Breast epithelium (tissue), 4 donors: ENCODE data around the gene PTCHD1. TPM values are rescaled to one million over a fixed set of nuclear protein-coding genes. Genes with fewer than 3 reads are reported as not detected.

Experiments
- DNase-seq, 2 donors: peaks; one replicate each; pipeline ENCODE4 v3.0.0-alpha.2; 2019; ENCODE audit warnings: low spot score in 2 of 2
- H3K27ac ChIP-seq, 2 donors: fragments of 200-600 bp; sonication (generic) in 1 of 2; one replicate each; pipeline ENCODE4 v1.5.1; 2016 to 2019; ENCODE audit warnings: mild to moderate bottlenecking in 1 of 2
- H3K27me3 ChIP-seq, 2 donors: fragments of 200-600 bp; sonication (generic) in 1 of 2; one replicate each; pipeline versions ENCODE4 v1.5.1 to v1.6.0; 2017 to 2019; ENCODE audit warnings: control low read depth in 1 of 2, mild to moderate bottlenecking in 1 of 2
- H3K36me3 ChIP-seq: fragments of 200-600 bp; one replicate; pipeline ENCODE4 v1.5.1; 2019
- H3K4me1 ChIP-seq, 2 donors: fragments of 200-600 bp; sonication (generic); one replicate each; pipeline ENCODE4 v1.5.1; 2016 to 2019; ENCODE audit warnings: control low read depth in 1 of 2
- H3K4me3 ChIP-seq, 3 donors: fragments of 200-600 bp; sonication (generic); 1 replicate in 2 of 3; 2 replicates in 1 of 3; pipeline ENCODE4 v1.5.1; 2016 to 2019; ENCODE audit warnings: mild to moderate bottlenecking in 3 of 3, moderate library complexity in 2 of 3
- H3K9me3 ChIP-seq, 2 donors: fragments of 200-600 bp; sonication (generic) in 1 of 2; one replicate each; pipeline ENCODE4 v1.5.1; 2016 to 2019; ENCODE audit warnings: control low read depth in 1 of 2
- POLR2A ChIP-seq: fragments of 450-650 bp; IDR thresholded peaks from one replicate; pipeline ENCODE4 v1.6.1; 2016; ENCODE audit warnings: antibody characterized with exemption, mild to moderate bottlenecking, moderate library complexity
- POLR2AphosphoS5 ChIP-seq, 3 donors: sonication (generic); formaldehyde crosslinking; IDR thresholded peaks; one replicate each; pipeline ENCODE4 v1.6.1; 2017; ENCODE audit warnings: antibody characterized with exemption in 3 of 3
- intact Hi-C: fragments of 100-400 bp; cut with DNase I; formaldehyde crosslinking; loops from one replicate; pipeline ENCODE4 v1.15.1; 2023; ENCODE audit warnings: low total_unique reads
- total RNA-seq, 3 donors: library from RNA; depleted of rRNA; stranded (reverse); fragments of >200 nt; gene quantifications; one replicate each; pipeline ENCODE4 v1.1.0, GENCODE V29; 2016
- TF ChIP-seq, protein P1 (sequence below), 3 donors: fragments of 450-650 bp; IDR thresholded peaks; one replicate each; pipeline ENCODE4 v1.5.1; 2016 to 2017; ENCODE audit warnings: antibody characterized with exemption in 3 of 3, mild to moderate bottlenecking in 3 of 3, moderate library complexity in 3 of 3

The PTCHD1 gene
- total RNA-seq, 3 donors from 2014 or later: under 0.01 to 5.7 (median 1.3) TPM

DNA sequence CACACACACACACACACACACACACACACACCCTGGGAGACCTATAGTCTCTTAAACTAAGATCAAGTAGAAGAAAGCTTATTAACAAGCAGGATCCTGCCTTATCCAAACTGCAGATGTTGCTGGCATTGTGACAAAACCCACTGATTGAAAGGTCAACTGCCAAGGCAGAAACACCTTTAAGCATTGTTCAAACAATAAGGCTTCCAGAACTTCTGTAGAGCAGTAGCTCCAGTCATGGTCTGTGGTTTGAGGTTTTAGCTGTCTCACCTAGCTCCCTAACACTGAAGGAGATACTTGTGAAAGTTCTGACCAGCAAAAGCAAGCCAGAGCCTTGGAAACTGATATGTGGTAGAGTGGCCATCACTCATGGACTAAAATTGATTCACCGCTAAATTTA is 59.8 kb downstream of the PTCHD1 start:
- H3K27me3 ChIP-seq: peaks cover 0 to 31% of the 10 kb centered on the region in 2 donors
- TF ChIP-seq POLR2A (no peak), POLR2AphosphoS5 (IDR thresholded peaks at IDR 0.05) (no peak)
- TF ChIP-seq, protein P1, sequence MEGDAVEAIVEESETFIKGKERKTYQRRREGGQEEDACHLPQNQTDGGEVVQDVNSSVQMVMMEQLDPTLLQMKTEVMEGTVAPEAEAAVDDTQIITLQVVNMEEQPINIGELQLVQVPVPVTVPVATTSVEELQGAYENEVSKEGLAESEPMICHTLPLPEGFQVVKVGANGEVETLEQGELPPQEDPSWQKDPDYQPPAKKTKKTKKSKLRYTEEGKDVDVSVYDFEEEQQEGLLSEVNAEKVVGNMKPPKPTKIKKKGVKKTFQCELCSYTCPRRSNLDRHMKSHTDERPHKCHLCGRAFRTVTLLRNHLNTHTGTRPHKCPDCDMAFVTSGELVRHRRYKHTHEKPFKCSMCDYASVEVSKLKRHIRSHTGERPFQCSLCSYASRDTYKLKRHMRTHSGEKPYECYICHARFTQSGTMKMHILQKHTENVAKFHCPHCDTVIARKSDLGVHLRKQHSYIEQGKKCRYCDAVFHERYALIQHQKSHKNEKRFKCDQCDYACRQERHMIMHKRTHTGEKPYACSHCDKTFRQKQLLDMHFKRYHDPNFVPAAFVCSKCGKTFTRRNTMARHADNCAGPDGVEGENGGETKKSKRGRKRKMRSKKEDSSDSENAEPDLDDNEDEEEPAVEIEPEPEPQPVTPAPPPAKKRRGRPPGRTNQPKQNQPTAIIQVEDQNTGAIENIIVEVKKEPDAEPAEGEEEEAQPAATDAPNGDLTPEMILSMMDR (IDR thresholded peaks at IDR 0.05): no peak
- peak in 1 of 2 donors; percentile 17 for DNase-seq
- no peak overlapping the region for H3K27ac ChIP-seq
- intact Hi-C loops: no loop called here
- H3K9me3 ChIP-seq: no peaks in the 10 kb centered on the region
- no peak overlapping the region for H3K4me3 ChIP-seq
- no peaks in the 10 kb centered on the region for H3K36me3 ChIP-seq
- no peaks in the 10 kb centered on the region for H3K4me1 ChIP-seq

DNA sequence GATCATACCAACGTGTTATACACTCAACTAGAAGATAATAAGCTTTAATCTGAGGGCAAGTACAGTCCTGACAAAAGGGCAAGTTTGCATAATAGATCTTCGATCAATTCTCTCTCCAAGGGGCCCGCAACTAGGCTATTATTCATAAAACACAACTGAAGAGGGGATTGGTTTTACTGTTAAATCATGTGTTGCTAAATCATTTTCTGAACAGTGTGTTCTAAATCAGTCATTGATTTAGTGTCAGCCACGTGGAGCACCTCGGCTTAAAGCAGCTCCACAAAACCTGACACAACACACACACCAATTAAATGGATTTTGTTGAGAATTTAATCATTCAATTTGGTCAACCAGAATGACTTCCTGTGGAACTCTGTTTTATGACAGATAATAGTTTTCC is 61.6 kb downstream of the PTCHD1 start:
- Histone ChIP-seq H3K27ac (no peak overlapping the region), H3K9me3 (no peaks in the 10 kb centered on the region), H3K36me3 (no peaks in the 10 kb centered on the region), H3K27me3 (peaks cover 0 to 41% of the 10 kb centered on the region in 2 donors), H3K4me3 (no peak overlapping the region), H3K4me1 (no peaks in the 10 kb centered on the region)
- DNase-seq: no peak
- TF ChIP-seq, protein P1 (IDR thresholded peaks at IDR 0.05): no peak
- no peak for TF ChIP-seq POLR2A
- TF ChIP-seq POLR2AphosphoS5 (IDR thresholded peaks at IDR 0.05): no peak
- intact Hi-C loops: no loop called here

DNA sequence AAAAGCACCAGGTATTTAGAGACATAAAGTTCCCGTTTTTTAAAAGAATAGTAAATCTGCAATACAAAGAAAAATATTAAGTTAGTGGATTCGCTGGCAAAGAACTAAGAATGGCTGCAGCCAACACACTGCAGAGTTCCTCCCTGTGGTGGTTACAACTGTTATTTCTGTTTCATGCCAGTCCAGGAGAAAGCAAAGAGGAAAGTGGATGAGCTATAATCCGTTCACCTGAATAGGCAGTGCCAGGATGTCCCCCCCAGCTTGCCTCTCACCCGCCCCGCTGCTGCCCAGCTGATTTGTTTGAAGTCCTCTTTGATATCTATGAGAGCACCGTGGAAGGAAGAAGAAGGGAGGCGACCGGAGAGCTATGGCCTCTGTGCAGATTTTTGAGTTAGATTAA is 63.9 kb downstream of the PTCHD1 start:
- Histone ChIP-seq H3K27me3 (peaks cover 0 to 32% of the 10 kb centered on the region in 2 donors), H3K4me3 (no peak overlapping the region), H3K27ac (no peak overlapping the region), H3K36me3 (no peaks in the 10 kb centered on the region), H3K9me3 (no peaks in the 10 kb centered on the region), H3K4me1 (no peaks in the 10 kb centered on the region)
- TF ChIP-seq POLR2A (no peak), POLR2AphosphoS5 (IDR thresholded peaks at IDR 0.05) (no peak)
- TF ChIP-seq, protein P1 (IDR thresholded peaks at IDR 0.05): no peak
- intact Hi-C loops: no loop called here
- DNase-seq: no peak

DNA sequence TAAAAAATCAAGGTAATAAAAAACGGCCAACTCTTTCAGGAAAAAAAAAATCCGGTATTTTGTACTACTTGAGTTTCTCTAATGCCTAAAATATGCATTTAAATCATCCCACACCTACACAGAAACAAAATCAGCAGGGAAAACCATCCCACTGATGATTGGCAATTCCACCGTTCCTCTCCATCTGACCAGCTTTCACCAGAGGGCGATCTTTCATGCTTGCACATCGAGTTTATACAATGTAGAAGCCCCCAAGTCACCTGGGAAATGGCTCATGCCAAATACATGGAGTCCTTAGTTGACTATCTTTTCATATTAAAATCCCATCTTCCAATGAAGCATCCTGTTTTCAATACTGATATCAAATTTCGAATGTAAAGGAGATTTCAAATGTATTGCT is 69.2 kb downstream of the PTCHD1 start:
- no peak for DNase-seq
- TF ChIP-seq POLR2A (no peak), POLR2AphosphoS5 (IDR thresholded peaks at IDR 0.05) (no peak)
- TF ChIP-seq, protein P1 (IDR thresholded peaks at IDR 0.05): no peak
- intact Hi-C loops: no loop called here
- H3K27me3 ChIP-seq: peaks cover 0 to 23% of the 10 kb centered on the region in 2 donors
- H3K36me3 ChIP-seq: no peaks in the 10 kb centered on the region
- H3K4me1 ChIP-seq: no peaks in the 10 kb centered on the region
- H3K4me3 ChIP-seq: no peak overlapping the region
- H3K9me3 ChIP-seq: no peaks in the 10 kb centered on the region
- H3K27ac ChIP-seq: no peak overlapping the region

DNA sequence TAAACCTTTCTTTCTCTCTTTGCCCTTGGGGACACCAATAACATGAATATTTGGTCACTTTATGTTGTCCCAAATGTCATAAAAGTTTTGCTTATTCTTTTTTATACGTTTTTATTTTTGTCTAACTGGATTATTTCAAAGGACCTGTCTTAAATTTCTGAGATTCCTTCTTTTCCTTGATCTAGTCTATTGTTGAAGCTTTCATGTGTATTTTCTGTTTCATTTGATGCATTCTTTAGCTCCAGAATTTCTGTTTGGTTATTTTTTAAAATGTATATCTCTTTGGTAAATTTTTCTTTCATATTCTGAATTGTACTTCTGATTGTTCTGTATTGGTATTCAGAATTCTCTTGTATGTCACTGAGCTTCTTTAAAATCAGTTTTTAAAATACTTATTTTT is 88.3 kb downstream of the PTCHD1 start:
- no peaks in the 10 kb centered on the region for H3K36me3 ChIP-seq
- peaks cover 0 to 4% of the 10 kb centered on the region in 2 donors for H3K27me3 ChIP-seq
- H3K4me1 ChIP-seq: no peaks in the 10 kb centered on the region
- DNase-seq: no peak
- H3K27ac ChIP-seq: no peak overlapping the region
- peaks cover 4 to 53% of the 10 kb centered on the region in 2 donors for H3K9me3 ChIP-seq
- H3K4me3 ChIP-seq: no peak overlapping the region
- intact Hi-C loops: no loop called here
- no peak for TF ChIP-seq POLR2A
- no peak for TF ChIP-seq POLR2AphosphoS5 (IDR thresholded peaks at IDR 0.05)
- TF ChIP-seq, protein P1 (IDR thresholded peaks at IDR 0.05): no peak
